Upper lobe of left lung (tissue), 4 donors: ENCODE data around the gene VAPB.

Experiments
- CTCF ChIP-seq, 6 experiments: fragments of 450-650 bp in 4 of 6; fragments of 200-600 bp in 2 of 6; sonication (generic) in 2 of 6; IDR thresholded peaks; one replicate each; pipeline ENCODE4 v1.5.1; 2016 to 2019; ENCODE audit warnings: antibody characterized with exemption in 6 of 6
- POLR2AphosphoS5 ChIP-seq, 2 donors: sonication (generic); formaldehyde crosslinking; IDR thresholded peaks; one replicate each; pipeline ENCODE4 v1.5.1; 2017; ENCODE audit warnings: antibody characterized with exemption in 2 of 2

- TF ChIP-seq CTCF (IDR thresholded peaks at IDR 0.05) (no peak), POLR2AphosphoS5 (IDR thresholded peaks at IDR 0.05) (no peak)
Observed at GRCh38 chr20:58469616-58470015, 80.6 kb downstream of the VAPB start.
